Endothelial cell (in vitro differentiated cells): ENCODE results near the gene PXN. TPM values are rescaled to one million over a fixed set of nuclear protein-coding genes. Genes with fewer than 3 reads are reported as not detected.
A peak's percentile ranks its signal among the peaks of the same experiment; 100 is the strongest.

Experiments
- DNase-seq: peaks from one replicate; pipeline ENCODE4 v3.0.0; 2021; ENCODE audit warnings: low spot score
- H3K27ac Mint-ChIP-seq: one replicate; pipeline ENCODE4 v1.8.0; 2021; ENCODE audit warnings: mixed read lengths, inconsistent platforms; ENCODE audit not compliant: unreplicated experiment
- H3K27me3 Mint-ChIP-seq: one replicate; pipeline ENCODE4 v1.8.0; 2021; ENCODE audit warnings: mild to moderate bottlenecking, moderate library complexity, mixed read lengths, inconsistent platforms; ENCODE audit not compliant: unreplicated experiment
- H3K36me3 Mint-ChIP-seq: one replicate; pipeline ENCODE4 v1.8.0; 2021; ENCODE audit warnings: mild to moderate bottlenecking, low read depth, mixed read lengths, inconsistent platforms; ENCODE audit not compliant: unreplicated experiment
- H3K4me1 Mint-ChIP-seq: one replicate; pipeline ENCODE4 v1.8.0; 2021; ENCODE audit warnings: mild to moderate bottlenecking, mixed read lengths, inconsistent platforms; ENCODE audit not compliant: unreplicated experiment
- H3K4me3 Mint-ChIP-seq: one replicate; pipeline ENCODE4 v1.8.0; 2021; ENCODE audit warnings: mild to moderate bottlenecking, mixed read lengths, inconsistent platforms; ENCODE audit not compliant: unreplicated experiment
- H3K9me3 Mint-ChIP-seq: one replicate; pipeline ENCODE4 v1.8.0; 2021; ENCODE audit warnings: mixed read lengths, inconsistent platforms; ENCODE audit not compliant: unreplicated experiment
- total RNA-seq: library from RNA; stranded (reverse); fragmentation: NEBNext Ultra II Directional; extraction: Animal tissue kit (Norgen Biotek cat#: 25700); gene quantifications from one replicate; pipeline ENCODE4 v1.2.1, GENCODE V29; 2021; ENCODE audit not compliant: unreplicated experiment
- TF ChIP-seq, protein P1 (sequence below): fragments of 200-600 bp; sonication (generic); IDR thresholded peaks from one replicate; pipeline ENCODE4 v1.5.0; 2021; ENCODE audit warnings: antibody characterized with exemption; ENCODE audit not compliant: unreplicated experiment

PXN gene
- total RNA-seq, 1 donor from 2014 or later: 227 TPM

DNA sequence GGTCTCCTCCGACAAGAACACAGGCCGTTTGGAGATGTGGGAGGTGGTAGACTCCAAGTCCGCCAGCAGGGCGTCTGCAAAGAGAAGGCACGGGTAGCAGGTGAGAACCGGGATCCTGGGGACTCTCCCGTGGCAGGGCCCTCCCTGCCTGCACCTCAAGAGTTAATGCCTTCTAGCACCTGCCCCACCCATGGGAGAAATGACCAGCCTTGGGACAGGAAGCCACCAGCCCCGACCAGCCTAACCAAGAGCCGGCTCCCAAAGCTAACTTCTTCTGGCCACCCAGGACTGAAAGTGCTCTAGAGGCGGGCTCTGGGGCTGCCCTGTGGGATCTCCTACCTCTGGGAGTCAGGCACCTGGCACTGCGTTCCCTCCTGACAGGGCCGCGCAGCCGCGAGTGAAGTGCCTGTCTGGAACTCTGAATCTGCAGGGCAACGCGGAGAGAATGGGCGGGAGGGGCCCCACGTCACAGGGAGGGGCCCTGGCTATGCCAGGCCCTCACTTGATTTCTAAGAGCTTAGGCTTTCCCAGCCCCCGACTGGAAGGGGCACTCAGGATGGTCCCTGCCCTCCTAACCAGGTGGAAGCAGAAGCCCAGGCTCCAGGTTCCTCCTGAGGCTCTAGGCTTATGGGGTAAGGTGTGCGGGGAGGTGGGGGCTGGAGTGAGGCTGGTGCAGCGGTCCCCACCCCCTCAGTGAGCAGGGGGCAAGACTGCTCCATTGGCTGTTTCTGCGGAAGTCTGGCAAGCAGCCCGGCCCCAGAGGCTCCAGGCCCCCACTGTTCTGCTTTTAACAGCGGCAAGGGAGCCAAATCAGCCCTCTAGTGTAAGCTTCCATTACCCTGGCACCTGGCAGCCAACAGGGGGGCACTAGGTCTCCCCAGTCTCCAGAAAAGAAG is 41.0 kb downstream of the PXN start:
- H3K27me3 Mint-ChIP-seq: peaks cover 19% of the 10 kb centered on the region
- H3K4me1 Mint-ChIP-seq: peaks cover 34% of the 10 kb centered on the region
- no peak overlapping the region for H3K4me3 Mint-ChIP-seq
- TF ChIP-seq, protein P1, sequence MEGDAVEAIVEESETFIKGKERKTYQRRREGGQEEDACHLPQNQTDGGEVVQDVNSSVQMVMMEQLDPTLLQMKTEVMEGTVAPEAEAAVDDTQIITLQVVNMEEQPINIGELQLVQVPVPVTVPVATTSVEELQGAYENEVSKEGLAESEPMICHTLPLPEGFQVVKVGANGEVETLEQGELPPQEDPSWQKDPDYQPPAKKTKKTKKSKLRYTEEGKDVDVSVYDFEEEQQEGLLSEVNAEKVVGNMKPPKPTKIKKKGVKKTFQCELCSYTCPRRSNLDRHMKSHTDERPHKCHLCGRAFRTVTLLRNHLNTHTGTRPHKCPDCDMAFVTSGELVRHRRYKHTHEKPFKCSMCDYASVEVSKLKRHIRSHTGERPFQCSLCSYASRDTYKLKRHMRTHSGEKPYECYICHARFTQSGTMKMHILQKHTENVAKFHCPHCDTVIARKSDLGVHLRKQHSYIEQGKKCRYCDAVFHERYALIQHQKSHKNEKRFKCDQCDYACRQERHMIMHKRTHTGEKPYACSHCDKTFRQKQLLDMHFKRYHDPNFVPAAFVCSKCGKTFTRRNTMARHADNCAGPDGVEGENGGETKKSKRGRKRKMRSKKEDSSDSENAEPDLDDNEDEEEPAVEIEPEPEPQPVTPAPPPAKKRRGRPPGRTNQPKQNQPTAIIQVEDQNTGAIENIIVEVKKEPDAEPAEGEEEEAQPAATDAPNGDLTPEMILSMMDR: no peak
- no peak overlapping the region for H3K27ac Mint-ChIP-seq
- peaks cover 28% of the 10 kb centered on the region for H3K36me3 Mint-ChIP-seq
- DNase-seq: no peak
- no peaks in the 10 kb centered on the region for H3K9me3 Mint-ChIP-seq

DNA sequence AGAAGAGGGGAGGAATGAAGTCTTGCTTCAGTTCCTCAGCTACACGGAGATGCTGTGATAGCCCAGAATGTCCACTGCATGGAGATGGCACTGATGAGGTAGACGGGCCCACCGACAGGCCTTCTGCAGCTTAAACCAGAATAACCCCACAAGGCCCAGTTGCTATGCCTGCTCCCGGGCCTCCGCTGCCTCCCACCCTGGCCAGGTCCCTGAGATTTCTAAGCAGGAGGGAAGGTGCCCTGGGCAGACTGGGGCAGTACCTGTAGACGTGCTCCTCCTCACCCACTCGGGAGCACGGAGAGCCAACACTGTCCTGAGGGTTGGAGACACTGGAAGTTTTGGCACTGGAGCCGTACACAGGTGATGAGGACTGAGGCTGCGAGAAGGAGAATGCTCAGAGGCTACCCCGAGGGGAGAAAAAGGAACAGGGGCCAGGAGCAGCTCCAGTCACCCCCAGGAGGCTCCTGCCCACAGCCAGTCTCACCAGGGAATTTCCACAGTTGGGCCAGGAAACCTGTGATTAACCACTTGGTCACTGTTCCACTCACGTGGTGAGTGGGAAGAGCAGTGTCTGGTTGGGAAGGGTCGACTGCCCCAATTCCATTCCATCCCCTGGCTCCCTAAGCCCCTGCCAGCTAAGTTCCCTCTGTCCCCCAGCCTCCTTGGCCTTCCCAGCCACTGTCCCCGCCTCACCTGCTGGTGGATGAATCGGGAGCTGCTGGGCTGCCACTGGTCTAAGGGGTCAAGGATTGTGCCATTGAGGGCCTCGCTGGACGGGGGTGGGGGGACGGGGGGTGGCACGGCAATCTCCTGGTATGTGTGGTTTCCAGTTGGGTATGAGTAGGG is 41.8 kb downstream of the PXN start:
- no peak overlapping the region for H3K27ac Mint-ChIP-seq
- H3K4me3 Mint-ChIP-seq: peak overlapping the region; percentile 76
- H3K36me3 Mint-ChIP-seq: peaks cover 31% of the 10 kb centered on the region
- no peak for DNase-seq
- TF ChIP-seq, protein P1: no peak
- H3K4me1 Mint-ChIP-seq: peaks cover 27% of the 10 kb centered on the region
- H3K9me3 Mint-ChIP-seq: no peaks in the 10 kb centered on the region
- H3K27me3 Mint-ChIP-seq: peaks cover 16% of the 10 kb centered on the region

DNA sequence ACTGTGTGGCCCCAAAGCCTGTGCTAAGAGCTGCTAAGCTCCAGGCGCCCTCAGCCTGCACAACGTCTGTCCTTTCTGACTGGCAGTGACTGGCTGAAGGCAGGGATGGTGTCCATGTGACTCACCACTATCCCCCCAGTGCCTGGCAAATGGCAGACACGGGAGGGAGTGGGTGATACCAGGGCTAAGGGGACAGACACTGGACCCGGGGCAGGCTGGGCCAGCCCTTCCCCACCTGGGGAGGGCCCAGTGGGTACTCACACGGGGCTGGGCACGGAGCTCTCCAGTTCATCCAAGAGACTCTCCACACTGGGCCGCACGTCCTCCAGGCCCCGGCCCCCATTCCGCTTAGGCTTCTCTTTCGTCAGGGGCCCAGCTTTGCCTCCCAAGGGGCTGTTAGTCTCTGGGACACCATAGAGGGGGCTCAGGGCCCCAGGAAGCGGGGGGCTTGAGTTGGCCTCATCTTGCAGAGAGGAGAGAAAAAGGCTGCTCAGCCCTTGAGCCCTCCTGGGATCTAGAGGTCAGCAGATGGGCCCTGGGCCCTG is 43.2 kb downstream of the PXN start:
- H3K36me3 Mint-ChIP-seq: peaks cover 35% of the 10 kb centered on the region
- H3K27me3 Mint-ChIP-seq: peaks cover 15% of the 10 kb centered on the region
- DNase-seq: no peak
- H3K4me1 Mint-ChIP-seq: peaks cover 15% of the 10 kb centered on the region
- H3K27ac Mint-ChIP-seq: no peak overlapping the region
- TF ChIP-seq, protein P1: no peak
- no peak overlapping the region for H3K4me3 Mint-ChIP-seq
- no peaks in the 10 kb centered on the region for H3K9me3 Mint-ChIP-seq

DNA sequence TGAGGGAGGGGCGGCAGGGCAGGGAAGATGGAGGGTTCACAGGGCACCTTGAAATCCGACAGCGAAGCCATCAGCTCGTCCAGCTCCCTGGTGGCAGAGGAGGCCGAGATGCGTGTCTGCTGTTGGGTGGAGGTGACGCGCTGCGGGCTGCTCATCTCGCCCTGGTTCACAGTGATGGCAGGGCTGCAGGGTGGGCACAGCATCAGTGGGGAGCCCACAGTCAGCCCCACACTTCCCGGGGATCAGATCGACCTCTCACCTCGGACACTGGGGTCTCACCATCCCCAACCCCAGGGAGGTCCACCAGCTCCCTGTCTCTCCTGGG is 44.0 kb downstream of the PXN start:
- no peak for DNase-seq
- peaks cover 12% of the 10 kb centered on the region for H3K4me1 Mint-ChIP-seq
- TF ChIP-seq, protein P1: no peak

More for the DNA sequence above, 44.0 kb downstream of the PXN start:
- no peaks in the 10 kb centered on the region for H3K9me3 Mint-ChIP-seq
- H3K36me3 Mint-ChIP-seq: peaks cover 35% of the 10 kb centered on the region
- no peak overlapping the region for H3K4me3 Mint-ChIP-seq
- no peak overlapping the region for H3K27ac Mint-ChIP-seq
- peaks cover 15% of the 10 kb centered on the region for H3K27me3 Mint-ChIP-seq
